H1 (cell line): Measurements from ENCODE around the gene SETD9.

Source experiments
- CEBPB ChIP-seq: IDR thresholded peaks from 2 replicates; pipeline ENCODE4 v1.6.1; 2012; ENCODE audit warnings: low read depth, low read length
- CHD1 ChIP-seq: IDR thresholded peaks from 2 replicates; pipeline ENCODE4 v1.6.1; 2012; ENCODE audit warnings: low read depth, low read length, improper control_type of control experiment
- EZH2 ChIP-seq: fragments of 200-600 bp; sonication (generic); IDR thresholded peaks from 2 replicates; pipeline ENCODE4 v1.7.1; 2012; ENCODE audit warnings: low read depth, mild to moderate bottlenecking, moderate library complexity, low read length, inconsistent platforms; ENCODE audit not compliant: severe bottlenecking
- FOSL1 ChIP-seq: IDR thresholded peaks from 2 replicates; pipeline ENCODE4 v1.6.1; 2011; ENCODE audit warnings: mild to moderate bottlenecking, low read depth, low read length, moderate library complexity; ENCODE audit not compliant: insufficient read depth
- POLR2A ChIP-seq, 2 experiments: IDR thresholded peaks; 1 replicate in 1 of 2; 2 replicates in 1 of 2; pipeline ENCODE4 v1.6.1; 2011; ENCODE audit warnings: low read depth in 2 of 2, low read length in 2 of 2, mild to moderate bottlenecking in 2 of 2; ENCODE audit errors: control extremely low read depth in 1 of 2
- RAD21 ChIP-seq, 2 experiments: IDR thresholded peaks in 1 of 2; conservative IDR thresholded peaks in 1 of 2; 2 replicates each; pipeline ENCODE4 v1.6.1; 2011; ENCODE audit warnings: low read depth in 2 of 2, low read length in 2 of 2, improper control_type of control experiment in 1 of 2, inconsistent platforms in 1 of 2, mild to moderate bottlenecking in 1 of 2, moderate library complexity in 1 of 2
- SP1 ChIP-seq: IDR thresholded peaks from 2 replicates; pipeline ENCODE4 v1.6.1; 2011; ENCODE audit warnings: low read depth, low read length
- SP2 ChIP-seq: IDR thresholded peaks from 2 replicates; pipeline ENCODE4 v1.6.1; 2012; ENCODE audit warnings: mild to moderate bottlenecking, low read length, inconsistent platforms
- TCF12 ChIP-seq: IDR thresholded peaks from 2 replicates; pipeline ENCODE4 v1.6.1; 2011; ENCODE audit warnings: low read depth, mild to moderate bottlenecking, low read length
- YY1 ChIP-seq: IDR thresholded peaks from 2 replicates; pipeline ENCODE4 v1.6.1; 2011; ENCODE audit warnings: low read depth, mild to moderate bottlenecking, low read length
- ZNF274 ChIP-seq: IDR thresholded peaks from 2 replicates; pipeline ENCODE4 v1.7.0; 2012; ENCODE audit warnings: low read length, borderline replicate concordance; ENCODE audit errors: extremely low read depth
- TF ChIP-seq, protein P1 (sequence below), 3 experiments: IDR thresholded peaks; 1 replicate in 2 of 3; 2 replicates in 1 of 3; pipeline versions ENCODE4 v1.5.1 to v1.6.1; 2011; ENCODE audit warnings: low read length in 3 of 3, mild to moderate bottlenecking in 3 of 3, inconsistent platforms in 2 of 3, low read depth in 1 of 3, moderate library complexity in 1 of 3; ENCODE audit not compliant: insufficient read depth in 1 of 3; ENCODE audit errors: control extremely low read depth in 1 of 3
- TF ChIP-seq, protein P2 (sequence below): IDR thresholded peaks from 2 replicates; pipeline ENCODE4 v1.6.1; 2012; ENCODE audit warnings: inconsistent platforms
- TF ChIP-seq, protein P3 (sequence below): IDR thresholded peaks from 2 replicates; pipeline ENCODE4 v1.6.1; 2011; ENCODE audit warnings: low read length, improper control_type of control experiment

DNA sequence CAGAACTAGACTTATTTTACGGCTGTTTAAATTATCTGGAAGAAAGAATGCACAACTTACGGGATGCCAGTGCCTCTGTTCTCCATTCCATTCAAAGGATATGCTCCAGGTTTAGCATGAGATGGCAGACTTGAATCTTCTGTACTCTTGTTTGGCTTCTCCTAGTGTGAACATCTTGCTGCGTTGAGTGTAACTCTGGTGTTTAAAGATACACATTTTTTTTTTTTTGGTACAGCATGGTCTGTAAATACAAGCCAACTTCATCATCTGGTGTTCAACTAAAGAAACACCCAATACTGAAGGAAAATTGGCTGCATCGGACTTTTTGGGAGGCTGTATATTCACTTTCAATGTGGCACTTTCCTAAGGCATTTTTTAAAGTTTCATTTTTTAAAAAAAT lies 49.9 kb downstream of the SETD9 start:
- no peak for TF ChIP-seq FOSL1
- no peak for TF ChIP-seq EZH2
- no peak for TF ChIP-seq SP2
- TF ChIP-seq CHD1, result no peak
- no peak for TF ChIP-seq CEBPB
- TF ChIP-seq, protein P1, sequence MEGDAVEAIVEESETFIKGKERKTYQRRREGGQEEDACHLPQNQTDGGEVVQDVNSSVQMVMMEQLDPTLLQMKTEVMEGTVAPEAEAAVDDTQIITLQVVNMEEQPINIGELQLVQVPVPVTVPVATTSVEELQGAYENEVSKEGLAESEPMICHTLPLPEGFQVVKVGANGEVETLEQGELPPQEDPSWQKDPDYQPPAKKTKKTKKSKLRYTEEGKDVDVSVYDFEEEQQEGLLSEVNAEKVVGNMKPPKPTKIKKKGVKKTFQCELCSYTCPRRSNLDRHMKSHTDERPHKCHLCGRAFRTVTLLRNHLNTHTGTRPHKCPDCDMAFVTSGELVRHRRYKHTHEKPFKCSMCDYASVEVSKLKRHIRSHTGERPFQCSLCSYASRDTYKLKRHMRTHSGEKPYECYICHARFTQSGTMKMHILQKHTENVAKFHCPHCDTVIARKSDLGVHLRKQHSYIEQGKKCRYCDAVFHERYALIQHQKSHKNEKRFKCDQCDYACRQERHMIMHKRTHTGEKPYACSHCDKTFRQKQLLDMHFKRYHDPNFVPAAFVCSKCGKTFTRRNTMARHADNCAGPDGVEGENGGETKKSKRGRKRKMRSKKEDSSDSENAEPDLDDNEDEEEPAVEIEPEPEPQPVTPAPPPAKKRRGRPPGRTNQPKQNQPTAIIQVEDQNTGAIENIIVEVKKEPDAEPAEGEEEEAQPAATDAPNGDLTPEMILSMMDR (IDR thresholded peaks at IDR 0.05; ENCODE audit: control extremely low read depth in 1 of 3, insufficient read depth in 1 of 3, low read depth in 1 of 3, low read length in 3 of 3), result no peak
- TF ChIP-seq, protein P2, sequence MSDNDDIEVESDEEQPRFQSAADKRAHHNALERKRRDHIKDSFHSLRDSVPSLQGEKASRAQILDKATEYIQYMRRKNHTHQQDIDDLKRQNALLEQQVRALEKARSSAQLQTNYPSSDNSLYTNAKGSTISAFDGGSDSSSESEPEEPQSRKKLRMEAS, result no peak
- TF ChIP-seq POLR2A (IDR thresholded peaks at IDR 0.05; ENCODE audit: control extremely low read depth in 1 of 2, low read depth in 2 of 2, low read length in 2 of 2), result no peak
- TF ChIP-seq SP1, result no peak
- TF ChIP-seq, protein P3, sequence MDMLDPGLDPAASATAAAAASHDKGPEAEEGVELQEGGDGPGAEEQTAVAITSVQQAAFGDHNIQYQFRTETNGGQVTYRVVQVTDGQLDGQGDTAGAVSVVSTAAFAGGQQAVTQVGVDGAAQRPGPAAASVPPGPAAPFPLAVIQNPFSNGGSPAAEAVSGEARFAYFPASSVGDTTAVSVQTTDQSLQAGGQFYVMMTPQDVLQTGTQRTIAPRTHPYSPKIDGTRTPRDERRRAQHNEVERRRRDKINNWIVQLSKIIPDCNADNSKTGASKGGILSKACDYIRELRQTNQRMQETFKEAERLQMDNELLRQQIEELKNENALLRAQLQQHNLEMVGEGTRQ, result no peak
- no peak for TF ChIP-seq TCF12
- TF ChIP-seq ZNF274, result no peak
- no peak for TF ChIP-seq YY1
- no peak for TF ChIP-seq RAD21 (IDR thresholded peaks at IDR 0.05 in 1 of 2, conservative IDR thresholded peaks at IDR 0.05 in 1 of 2; ENCODE audit: low read depth in 2 of 2, low read length in 2 of 2)
